Sigmoid colon (tissue), 4 donors: Measurements from ENCODE around the gene N4BP2L1.

Source experiments
- CTCF ChIP-seq, 4 experiments: fragments of 450-650 bp in 3 of 4; fragments of 200-600 bp in 1 of 4; IDR thresholded peaks; one replicate each; pipeline ENCODE4 v1.5.1; 2016 to 2019; ENCODE audit warnings: antibody characterized with exemption in 4 of 4, mild to moderate bottlenecking in 3 of 4, moderate library complexity in 2 of 4
- EP300 ChIP-seq, 4 donors: sonication (generic); formaldehyde crosslinking; IDR thresholded peaks; one replicate each; pipeline ENCODE4 v1.6.1; 2017; ENCODE audit warnings: antibody characterized with exemption in 4 of 4
- POLR2A ChIP-seq, 2 donors: fragments of 450-650 bp; IDR thresholded peaks; one replicate each; pipeline ENCODE4 v1.6.1; 2016; ENCODE audit warnings: antibody characterized with exemption in 2 of 2, mild to moderate bottlenecking in 2 of 2, moderate library complexity in 2 of 2
- POLR2AphosphoS5 ChIP-seq, 4 donors: sonication (generic); formaldehyde crosslinking; IDR thresholded peaks; one replicate each; pipeline ENCODE4 v1.6.1; 2017; ENCODE audit warnings: antibody characterized with exemption in 4 of 4

DNA sequence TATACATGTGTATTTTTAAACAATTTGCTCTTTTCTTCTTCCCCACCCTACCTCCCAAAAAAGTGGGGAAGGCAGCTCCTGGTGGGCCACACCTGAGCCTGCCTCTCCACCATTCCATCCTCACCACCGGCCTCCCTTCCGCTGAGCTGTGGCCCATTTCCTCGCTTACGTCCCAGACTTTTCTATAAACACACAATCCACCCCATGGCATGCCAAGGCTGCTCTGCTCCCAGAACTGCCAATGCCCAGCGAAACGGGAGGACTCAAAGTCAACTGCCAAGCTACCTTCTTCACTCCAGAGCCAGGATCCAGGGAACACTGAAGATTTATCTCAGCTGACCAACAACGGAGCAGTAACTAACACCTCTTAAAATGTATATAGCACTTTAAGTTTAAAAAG, 2.8 kb downstream of the N4BP2L1 start:
- no peak for TF ChIP-seq CTCF (IDR thresholded peaks at IDR 0.05)
- TF ChIP-seq POLR2AphosphoS5 (IDR thresholded peaks at IDR 0.05): no peak
- TF ChIP-seq POLR2A (IDR thresholded peaks at IDR 0.05): no peak
- no peak for TF ChIP-seq EP300 (IDR thresholded peaks at IDR 0.05)
